ENCODE data around the gene IL1RN.
"Not testable (repeated sequence)": the region's sequence is repeated elsewhere in the genome, so short reads cannot be mapped to it uniquely, and the experiment has no call there.

The IL1RN gene

GRCh38 chr2:113126845-113127645 lies at the start of gene IL1RN:
IL1RN (plus strand) TSS chr2:113127598; CDS start chr2:113127625, 27 bp downstream.
- DNase-seq (ENCODE audit: low spot score), result peak; percentile 20

- no peak for DNase-seq (ENCODE audit: low spot score)
These were observed 49.5 kb upstream of the IL1RN start for GRCh38 chr2:113077921-113078320.

DNA sequence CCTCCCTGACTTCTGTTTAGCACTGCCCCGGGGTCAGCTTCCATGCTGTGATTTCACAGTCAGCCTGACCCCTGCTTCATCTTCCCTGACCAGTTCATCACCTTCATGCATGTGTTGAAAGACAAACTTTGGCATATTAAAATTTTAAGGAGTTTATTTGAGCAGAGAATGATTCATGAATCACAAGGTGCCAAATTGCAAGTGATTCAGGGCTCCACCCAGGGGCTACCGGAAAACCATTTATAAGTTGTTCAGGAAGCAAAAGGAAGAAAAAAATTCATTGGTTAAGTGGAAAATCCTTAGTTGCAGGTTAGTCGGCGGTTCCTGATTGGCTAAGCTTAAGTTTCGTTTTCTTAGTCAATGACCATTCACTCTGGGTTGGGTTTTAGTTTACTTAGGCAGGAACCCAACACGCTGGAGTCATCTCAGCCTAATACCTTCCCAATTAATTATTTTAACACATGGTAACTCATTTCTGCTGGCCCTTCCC lies 49.0 kb upstream of the IL1RN start:
- DNase-seq (ENCODE audit: low spot score), result no peak

- no peak for DNase-seq (ENCODE audit: low spot score)
These were observed 48.3 kb upstream of the IL1RN start for GRCh38 chr2:113079131-113079530.

- DNase-seq (ENCODE audit: low spot score), result peak; percentile 23
These were observed 47.3 kb upstream of the IL1RN start for GRCh38 chr2:113080134-113080533.

- DNase-seq (ENCODE audit: low spot score), result no peak
These were observed 45.7 kb upstream of the IL1RN start for GRCh38 chr2:113081488-113082210.

GRCh38 chr2:113083296-113083695 lies 44.1 kb upstream of the IL1RN start:
- no peak for DNase-seq (ENCODE audit: low spot score)

DNA sequence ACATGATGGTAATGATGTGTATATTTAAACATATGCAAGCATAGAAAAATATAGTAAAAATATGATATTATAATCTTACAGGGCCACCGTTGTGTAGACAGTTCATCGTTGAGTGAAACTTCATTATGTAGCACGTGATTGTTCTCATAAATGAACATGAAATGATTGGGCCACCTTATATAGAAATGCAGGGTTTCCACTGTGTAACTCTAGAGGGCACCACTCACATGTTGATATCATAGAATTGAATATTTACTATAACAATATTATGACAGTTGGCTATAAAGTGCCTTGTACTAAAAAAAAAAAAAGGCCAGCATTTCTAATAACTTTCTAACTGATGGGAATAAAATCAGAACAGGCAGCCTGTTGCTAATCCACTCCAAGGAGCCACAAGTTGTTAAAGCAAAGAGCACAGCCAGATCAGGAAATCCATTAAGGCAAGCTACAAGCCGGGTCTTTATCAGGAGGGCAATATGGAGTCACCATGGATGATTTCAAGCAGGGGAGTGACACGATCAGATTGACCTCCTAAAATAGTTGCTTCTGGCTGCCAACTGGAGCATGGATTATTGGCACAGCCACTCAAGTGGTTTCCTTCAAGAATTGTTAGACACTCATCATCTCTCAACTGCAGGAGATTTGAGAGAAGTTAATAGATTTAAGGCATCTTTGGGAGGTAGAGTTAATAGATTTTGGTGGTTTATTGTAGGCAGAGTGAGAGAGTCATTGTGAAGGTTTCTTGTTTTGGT lies 43.0 kb upstream of the IL1RN start:
- DNase-seq (ENCODE audit: low spot score), result peak; percentile 25

GRCh38 chr2:113085542-113085941 lies 41.9 kb upstream of the IL1RN start:
- no peak for DNase-seq (ENCODE audit: low spot score)

DNA sequence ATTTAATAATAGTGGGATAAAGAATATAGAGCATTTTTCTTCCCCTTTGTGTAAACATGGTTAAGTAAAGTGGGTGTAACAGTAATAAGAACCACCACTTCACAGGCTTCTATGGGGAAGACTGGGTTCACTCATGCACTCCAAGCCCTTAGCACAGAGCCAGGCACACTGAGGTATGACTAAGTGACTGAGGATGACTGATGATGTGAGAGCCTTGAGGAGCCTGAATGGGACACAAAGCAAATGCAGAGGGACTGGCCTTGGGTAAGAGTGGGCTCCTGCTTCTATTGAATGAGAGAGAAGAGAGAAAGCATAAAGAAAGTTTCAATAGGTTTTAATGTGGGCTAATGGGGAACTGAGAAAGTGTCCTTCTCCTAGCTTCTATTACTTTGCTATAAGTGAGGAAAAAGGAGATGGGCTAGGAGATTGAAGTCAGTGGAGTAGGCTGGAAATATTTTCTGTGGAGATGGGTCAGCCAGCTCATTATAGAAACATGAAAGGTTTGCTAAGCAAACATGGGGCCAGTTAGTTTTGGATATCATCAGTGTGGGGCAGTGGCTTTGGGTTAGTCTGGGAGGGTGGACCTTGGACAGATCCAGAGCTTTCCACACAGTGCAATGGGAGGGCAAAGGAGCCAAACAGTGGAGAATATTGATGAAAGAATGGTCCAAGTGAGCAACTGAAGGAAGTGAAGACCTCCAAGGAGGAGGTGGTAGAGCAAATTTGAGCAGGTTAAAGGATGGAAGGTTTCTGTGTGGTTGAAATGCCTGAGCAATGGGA lies 39.0 kb upstream of the IL1RN start:
- no peak for DNase-seq (ENCODE audit: low spot score)

DNA sequence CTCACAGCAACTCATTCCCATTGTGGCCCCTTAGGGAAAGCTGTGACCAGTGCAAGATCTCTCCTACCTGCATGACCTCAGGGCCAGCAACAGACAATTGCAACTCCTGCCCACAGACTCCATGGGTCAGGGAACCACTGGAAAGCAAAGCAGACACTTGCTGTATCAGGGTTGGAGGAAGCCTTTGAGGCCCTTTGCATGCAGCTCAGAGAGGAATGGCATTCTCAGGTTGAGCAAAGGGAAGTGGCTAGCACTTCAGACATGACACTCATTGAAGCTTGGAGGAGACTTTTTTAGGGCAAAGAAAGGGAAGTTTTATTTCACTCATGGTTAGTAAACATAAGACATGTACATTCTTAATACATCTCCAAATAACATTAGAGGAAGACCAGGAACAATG lies 37.5 kb upstream of the IL1RN start:
- no peak for DNase-seq (ENCODE audit: low spot score)

GRCh38 chr2:113091231-113091896 lies 36.0 kb upstream of the IL1RN start:
- DNase-seq (ENCODE audit: low spot score), result no peak

GRCh38 chr2:113092864-113093612 lies 34.4 kb upstream of the IL1RN start:
- no peak for DNase-seq (ENCODE audit: low spot score)

- no peak for DNase-seq (ENCODE audit: low spot score)
These were observed 33.8 kb upstream of the IL1RN start for GRCh38 chr2:113093613-113093977.

GRCh38 chr2:113096306-113096705 lies 31.1 kb upstream of the IL1RN start:
- not testable (repeated sequence) for DNase-seq (ENCODE audit: low spot score)

DNA sequence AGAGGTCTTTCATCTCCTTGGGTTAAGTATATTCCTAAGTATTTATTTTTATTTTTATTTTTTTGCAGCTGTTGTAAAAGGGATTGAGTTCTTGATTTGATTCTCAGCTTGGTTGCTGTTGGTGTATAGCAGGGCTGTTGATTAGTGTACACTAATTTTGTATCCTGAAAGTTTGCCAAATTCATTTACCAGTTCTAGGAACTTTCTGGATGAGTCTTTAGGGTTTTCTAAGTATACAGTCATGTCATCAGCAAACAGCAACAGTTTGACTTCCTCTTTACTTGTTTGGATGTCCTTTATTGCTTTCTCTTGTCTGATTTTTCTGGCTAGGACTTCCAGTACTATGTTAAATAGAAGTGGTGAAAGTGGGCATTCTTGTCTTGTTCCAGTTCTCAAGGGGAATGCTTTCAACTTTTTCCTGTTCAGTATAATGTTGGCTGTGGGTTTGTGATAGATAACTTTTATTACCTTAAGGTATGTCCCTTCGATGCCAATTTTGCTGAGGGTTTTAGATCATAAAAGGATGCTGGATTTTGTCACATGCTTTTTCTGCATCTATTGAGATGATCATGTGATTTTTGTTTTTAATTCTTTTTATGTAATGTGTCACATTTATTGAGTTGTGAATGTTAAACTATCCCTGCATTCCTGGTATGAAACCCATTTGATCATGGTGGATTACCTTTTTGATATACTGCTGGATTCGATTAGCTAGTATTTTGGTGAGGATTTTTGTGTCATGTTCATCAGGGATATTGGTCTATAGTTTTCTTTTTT lies 30.4 kb upstream of the IL1RN start:
- not testable (repeated sequence) for DNase-seq (ENCODE audit: low spot score)

- DNase-seq (ENCODE audit: low spot score), result peak; percentile 18
These were observed 29.4 kb upstream of the IL1RN start for GRCh38 chr2:113098041-113098440.

GRCh38 chr2:113098532-113098931 lies 28.9 kb upstream of the IL1RN start:
- DNase-seq (ENCODE audit: low spot score), result no peak

- no peak for DNase-seq (ENCODE audit: low spot score)
These were observed 25.3 kb upstream of the IL1RN start for GRCh38 chr2:113102133-113102532.

DNA sequence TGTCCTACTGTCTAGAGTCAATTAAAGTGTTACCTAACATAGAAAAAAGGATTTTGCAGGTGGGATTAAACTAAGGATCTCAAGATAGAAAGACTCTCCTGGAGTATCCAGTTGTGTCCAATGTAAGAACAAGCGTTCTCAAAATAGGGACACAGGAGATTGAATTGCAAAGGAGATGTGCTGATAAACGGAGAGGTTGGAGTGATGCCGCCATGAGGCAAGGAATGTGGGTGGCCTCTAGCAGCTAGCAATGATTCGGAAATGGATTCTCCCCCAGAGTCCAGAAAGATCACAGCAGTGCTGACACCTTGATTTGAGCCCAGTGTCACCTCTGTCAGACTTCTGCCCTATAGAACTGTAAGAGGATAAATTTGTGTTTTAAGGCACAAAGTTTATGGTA lies 24.1 kb upstream of the IL1RN start:
- no peak for DNase-seq (ENCODE audit: low spot score)
